Activated CD8-positive, alpha-beta memory T cell treated with anti-CD3 and anti-CD28 coated beads for 1 hour (primary cell): Measurements from ENCODE around the gene MYO18A.

Source experiments
- DNase-seq, 2 donors: peaks; one replicate each; pipeline ENCODE4 v3.0.0-alpha.2; 2020; ENCODE audit warnings: low read depth in 1 of 2; ENCODE audit errors: extremely low read depth in 1 of 2

The MYO18A gene

GRCh38 chr17:29131814-29132682 lies 48.1 kb downstream of the MYO18A start:
- DNase-seq: no peak

DNA sequence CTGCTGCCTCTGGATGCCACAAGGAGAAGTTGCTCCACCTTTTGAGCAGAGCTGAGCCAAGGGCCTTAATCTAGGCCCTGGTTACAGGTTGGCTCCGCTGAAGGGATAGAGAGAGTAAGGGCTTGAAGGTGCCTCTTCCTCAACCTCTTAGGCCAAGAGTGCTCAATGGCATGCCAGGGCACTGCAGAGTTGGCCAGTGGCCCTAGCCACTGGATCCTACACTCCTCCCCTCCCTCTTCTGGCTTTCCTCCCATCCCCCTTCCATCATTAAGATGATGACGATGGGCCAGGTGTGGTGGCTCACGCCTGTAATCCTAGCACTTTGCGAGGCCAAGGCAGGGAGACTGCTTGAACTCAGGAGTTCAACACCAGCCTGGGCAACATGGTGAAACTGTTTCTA lies 50.5 kb downstream of the MYO18A start:
- DNase-seq: no peak

- DNase-seq: no peak
Observed at GRCh38 chr17:29127840-29128239, 52.4 kb downstream of the MYO18A start.

DNA sequence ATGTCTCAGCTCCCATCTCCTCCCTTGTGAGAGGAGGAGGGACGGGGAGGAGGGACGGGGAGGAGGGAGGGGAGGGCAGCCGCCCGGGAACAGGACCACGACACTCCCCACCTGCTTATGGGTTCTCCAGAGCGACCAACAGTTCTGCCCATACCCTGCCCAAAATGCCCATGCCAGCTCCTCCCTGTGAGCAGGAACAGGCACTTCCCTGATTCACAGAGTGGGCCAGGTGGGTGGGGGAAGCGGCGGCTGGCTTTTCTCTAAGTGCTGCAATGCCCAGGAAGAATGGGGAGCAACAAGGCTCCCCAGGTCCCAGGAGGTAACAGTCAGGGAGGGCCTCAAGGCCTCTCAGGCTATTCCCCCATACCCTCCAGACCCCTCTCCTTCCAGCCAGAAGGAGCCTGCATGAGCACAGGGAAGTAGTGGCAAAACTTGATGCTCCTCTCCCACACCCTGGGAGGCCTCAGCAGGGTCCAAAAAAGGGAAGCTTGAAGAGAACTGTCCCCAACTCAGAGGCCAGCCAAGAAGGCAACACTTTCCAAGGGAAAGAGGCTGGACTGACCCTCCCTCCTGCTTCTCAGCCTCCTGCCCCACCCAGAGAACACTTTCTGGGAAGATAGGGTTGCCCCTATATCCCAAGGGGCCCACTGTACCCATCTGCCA lies 53.8 kb downstream of the MYO18A start:
- no peak for DNase-seq

GRCh38 chr17:29125651-29126050 lies 54.5 kb downstream of the MYO18A start:
- DNase-seq: no peak

GRCh38 chr17:29124925-29125273 lies 55.3 kb downstream of the MYO18A start:
- DNase-seq: no peak

DNA sequence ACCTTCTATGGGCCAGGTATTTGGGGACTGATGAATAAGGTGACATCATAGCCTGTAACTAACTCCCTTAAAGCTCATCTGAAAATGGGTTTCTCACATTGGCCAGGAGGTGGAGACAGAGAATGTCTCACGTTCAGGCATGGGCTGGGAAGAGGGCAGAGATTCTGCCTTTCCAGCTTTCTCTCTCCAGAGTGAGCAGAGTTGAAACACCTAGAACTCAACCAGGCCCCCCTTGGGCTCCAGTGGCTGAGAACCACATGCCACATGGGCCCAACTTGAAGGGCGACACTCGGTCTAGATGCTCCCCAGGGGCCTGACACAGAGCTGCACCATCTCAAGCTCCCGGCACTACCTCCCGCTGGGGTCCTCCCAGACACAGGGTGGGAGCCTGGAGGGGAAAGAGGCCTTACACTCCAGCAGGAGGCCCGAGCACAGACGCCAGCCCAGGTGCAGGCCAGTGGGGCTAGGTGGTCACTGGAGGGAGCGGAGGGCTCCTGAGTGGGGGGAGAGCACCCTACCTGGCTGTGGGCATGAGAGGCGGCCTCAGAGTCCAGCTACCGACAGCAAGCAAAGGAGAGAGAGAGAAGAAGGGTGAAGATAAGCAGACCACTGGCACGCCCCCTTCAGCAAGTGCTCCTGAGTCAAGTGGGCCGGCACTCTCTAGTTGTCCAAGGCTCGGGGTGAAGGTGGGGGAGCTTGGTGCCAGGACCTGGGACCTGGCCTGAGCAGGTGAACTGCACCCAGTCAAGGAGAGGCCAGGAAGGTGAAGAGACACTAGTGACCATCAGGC lies 55.9 kb downstream of the MYO18A start:
- no peak for DNase-seq

GRCh38 chr17:29123111-29123510 lies 57.1 kb downstream of the MYO18A start:
- no peak for DNase-seq

DNA sequence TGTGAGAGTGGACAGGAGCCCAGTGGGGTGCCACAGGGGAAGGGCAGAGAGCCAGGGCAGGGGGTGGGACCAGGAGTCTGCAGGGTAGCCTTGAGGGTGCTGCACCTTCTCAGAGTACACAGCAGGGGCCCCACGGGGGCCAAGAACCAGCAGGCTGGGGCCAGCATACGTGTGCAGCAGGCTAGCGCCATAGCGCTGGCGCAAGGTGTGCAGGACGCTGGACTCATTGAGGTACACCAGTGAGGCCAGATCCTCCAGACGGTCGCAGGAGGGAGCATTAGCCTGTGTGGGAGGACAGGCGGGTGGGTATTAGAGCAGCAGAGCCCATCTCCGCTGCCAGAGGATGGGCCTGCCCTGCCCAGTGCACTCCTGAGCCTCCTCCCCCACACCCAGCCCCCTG lies 58.8 kb downstream of the MYO18A start:
- DNase-seq: no peak

GRCh38 chr17:29120433-29120832 lies 59.8 kb downstream of the MYO18A start:
- DNase-seq: no peak

DNA sequence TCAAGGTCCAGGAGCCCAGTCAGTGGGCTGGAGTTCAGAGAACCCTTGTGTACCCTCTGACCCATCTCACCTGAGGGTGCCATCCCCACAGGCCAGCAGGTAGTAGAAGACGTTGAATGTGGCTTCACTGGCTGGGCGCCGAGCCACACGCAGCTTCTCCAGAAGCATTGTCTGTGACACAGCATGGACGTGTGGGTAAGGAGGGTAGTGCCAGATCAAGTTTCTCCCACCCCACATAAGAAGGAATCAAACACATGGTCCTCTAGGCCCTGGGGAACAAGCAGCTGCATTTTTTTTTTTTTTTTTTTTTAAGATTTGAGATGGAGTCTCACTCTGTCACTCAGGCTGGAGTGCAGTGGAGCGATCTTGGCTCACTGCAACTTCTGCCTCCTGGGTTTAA lies 60.9 kb downstream of the MYO18A start:
- DNase-seq: no peak

DNA sequence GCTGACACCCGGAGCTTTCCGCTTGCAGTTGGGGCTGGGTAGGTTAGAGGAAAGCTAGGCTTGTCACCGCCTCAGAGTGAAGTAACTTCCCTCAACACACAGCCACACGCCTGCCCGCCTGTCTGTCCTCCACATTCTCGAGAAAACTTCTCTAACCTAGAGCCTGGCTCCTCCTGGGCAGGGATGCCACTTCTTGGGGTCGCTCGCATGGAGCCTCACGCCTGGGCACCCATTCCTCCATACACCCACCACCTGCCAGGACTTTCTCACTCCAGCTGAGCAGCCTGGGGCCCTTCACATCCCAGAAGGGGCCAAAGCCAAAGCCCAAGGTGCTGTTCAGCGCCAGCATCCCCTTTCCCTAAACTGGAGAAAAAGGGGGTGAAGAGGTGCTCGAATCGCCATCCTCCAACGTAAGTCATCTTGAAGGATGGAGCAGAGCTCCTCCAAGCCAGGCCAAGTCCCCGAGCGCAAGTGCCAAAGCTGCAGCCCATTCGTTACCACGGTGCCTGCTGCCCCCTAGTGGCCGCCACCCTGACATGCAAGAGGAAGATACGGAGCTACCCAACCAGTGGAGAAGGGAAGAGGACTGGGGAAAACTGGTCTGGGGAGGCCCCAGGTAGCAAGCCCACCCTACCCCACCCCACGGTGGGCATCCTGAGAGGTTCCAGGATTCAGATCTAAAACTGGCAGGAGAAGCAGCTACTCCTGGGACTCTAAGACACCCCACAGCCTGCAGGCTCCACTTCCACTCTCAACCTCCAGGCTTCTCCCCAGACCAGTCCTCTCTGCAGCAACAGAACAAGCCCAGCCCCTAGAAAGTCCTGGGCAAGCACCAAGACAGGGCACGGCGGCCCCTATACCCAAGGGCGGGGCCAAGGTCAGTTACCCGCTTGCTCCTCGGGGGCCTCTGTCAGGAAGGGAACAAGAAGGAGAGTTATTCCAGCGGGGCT lies 63.1 kb downstream of the MYO18A start:
- peak in 1 of 2 donors; percentile 70 for DNase-seq

DNA sequence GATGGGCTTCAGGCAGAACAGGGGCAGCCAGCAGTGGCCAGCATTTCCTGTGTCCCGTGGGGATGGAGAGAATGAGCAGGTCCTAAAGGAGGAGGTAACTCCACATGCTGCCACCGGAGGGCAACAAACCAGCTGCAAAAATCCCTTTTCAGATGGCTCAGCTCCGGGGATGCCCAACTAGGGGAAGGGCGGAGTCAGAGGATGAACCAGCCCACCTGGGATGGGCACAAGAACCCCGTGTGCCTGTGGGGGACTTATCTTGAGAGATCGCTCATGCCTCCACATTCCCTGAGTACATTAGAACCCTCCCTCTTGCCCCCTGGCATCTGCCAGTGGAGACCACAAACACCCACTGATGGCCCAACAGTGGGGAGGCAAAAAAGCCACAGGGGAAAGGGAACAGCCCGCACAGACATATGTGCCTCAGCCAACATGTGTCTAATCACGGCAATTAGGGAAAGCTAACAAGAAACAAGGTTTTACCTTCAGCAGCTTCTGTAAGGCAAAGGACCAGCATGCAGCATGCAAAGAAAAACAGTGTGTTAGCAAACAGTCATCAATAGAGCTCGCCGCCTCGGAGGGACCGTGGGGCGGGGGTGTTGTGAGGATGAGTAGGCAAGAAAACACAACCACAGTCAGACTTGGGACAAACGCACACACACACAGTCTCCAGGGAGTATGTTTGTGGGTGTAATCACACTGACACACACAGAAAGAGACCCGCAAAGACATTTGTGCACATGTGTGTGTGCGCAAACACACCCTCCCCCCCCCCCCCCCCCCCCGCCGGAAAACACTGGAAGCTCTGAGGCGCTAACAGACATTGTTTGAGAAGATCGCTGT lies 64.0 kb downstream of the MYO18A start:
- DNase-seq: no peak

- no peak for DNase-seq
Observed at GRCh38 chr17:29115435-29115834, 64.8 kb downstream of the MYO18A start.

DNA sequence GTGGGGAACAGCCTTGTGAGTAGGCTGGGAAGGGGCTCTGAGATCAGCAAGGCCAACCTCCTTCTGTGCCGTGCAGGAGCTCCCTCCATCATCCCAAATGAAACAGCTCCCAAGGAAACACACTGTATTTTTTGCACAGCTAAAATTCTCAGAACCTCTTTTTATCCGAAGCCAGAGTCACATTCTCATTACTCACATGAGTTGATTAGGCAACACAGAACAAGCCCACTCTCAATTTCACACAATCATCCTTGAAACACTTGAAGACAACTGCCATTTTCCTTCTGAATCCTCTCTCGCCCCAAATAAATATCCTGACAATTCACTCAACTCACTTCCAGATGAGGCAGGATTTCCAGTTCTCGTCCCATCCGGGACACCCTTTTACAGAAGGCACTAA lies 66.1 kb downstream of the MYO18A start:
- no peak for DNase-seq

DNA sequence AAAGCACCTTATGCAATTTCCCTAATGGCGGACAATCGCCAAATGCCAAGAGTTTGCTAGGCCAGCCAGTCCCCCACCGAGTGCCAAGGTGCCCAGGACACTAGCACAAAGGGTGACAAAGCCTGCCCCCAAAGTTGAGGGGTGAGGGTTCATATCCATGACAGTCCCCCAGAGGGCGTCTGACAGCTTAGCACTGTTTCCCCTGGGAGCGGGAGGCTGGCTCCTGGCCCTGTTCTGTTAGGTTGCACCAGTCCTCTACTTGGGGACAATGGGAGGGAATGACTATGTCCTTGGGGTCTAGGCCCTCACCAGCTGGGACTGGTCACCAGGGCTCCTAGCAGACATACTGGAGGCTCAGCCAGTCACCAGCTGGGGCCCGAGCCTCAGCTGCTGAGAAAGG lies 66.9 kb downstream of the MYO18A start:
- no peak for DNase-seq

- DNase-seq: no peak
Observed at GRCh38 chr17:29112771-29113295, 67.4 kb downstream of the MYO18A start.

GRCh38 chr17:29111816-29112499 lies 68.2 kb downstream of the MYO18A start:
- DNase-seq: peak in 1 of 2 donors; percentile 49

DNA sequence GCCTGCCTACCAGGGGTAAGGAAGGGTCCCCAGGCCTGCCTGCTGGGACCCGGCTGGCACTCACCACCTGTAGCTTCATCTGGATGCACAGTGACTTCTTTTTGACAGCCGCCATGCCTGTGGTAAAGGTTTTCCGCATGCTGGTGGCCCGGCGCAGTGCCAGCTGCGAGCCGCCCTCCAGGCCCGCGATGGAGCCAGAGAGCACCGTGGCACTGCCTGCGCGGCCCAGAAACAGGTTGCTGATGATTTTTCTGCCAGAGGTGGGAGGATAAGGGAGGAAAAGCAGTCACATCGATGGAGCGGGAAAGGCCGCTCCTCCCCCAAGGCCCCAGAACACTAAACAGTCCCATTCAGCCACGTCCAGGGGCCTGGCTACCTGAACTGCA lies 69.8 kb downstream of the MYO18A start:
- no peak for DNase-seq
